ENCODE data around the gene MAP3K10. TPM values are rescaled to one million over a fixed set of nuclear protein-coding genes. Genes with fewer than 3 reads are reported as not detected.
"Not testable (repeated sequence)": the region's sequence is repeated elsewhere in the genome, so short reads cannot be mapped to it uniquely, and the experiment has no call there.

Gene MAP3K10
- total RNA-seq, 1 donor from 2014 or later = 8.8 TPM

- peak; percentile 43 for DNase-seq
These were observed 27.0 kb downstream of the MAP3K10 start, which contains the start of gene TTC9B for GRCh38 chr19:40217934-40218890. TSS of gene TTC9B (minus strand) at chr19:40218384. CDS start at chr19:40218381, 3 bp downstream.

GRCh38 chr19:40219029-40219428 lies 27.8 kb downstream of the MAP3K10 start:
- DNase-seq = not testable (repeated sequence)

- peak; percentile 70 for DNase-seq
These were observed 28.6 kb downstream of the MAP3K10 start for GRCh38 chr19:40219721-40220276.

GRCh38 chr19:40220674-40221073 lies 29.4 kb downstream of the MAP3K10 start:
- no peak for DNase-seq

DNA sequence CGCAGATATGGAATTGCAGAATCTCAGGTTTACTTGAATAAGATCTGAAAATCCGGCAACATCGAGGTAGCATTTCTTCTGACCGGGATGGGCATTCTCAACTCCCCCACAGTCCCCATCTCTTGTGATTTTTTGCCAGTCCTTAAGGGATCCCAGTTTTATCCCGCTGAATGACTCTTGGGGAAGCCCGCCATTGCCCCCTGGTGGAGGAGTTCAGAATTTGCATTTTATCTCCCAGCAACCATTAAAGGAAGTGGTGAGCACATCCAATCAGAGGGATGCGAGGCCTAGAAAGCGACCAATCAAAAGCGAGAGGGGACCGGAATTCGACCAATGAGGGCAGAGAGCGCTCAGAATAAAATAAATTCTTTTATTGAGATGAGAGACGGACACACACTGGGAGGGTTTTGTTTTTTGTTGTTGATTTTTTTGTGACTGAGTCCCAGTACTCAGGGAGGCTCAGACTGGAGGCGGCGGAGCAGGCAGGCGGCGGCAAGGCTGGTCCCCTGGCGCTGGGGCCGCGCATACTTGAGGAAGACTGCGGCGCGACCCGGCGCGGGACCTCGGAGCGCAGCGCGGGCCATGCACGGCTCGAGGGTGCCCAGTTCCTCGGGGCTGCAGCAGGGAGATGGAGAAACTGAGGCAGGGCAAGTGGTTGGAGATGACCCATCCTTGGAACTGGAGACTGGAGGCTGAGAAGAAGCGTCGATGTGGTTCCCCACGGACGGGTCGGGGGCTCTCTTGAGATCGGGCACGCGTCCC lies 30.8 kb downstream of the MAP3K10 start:
- peak; percentile 95 for DNase-seq

- no peak for DNase-seq
These were observed 32.1 kb downstream of the MAP3K10 start for GRCh38 chr19:40223135-40223822.

- no peak for DNase-seq
These were observed 33.3 kb downstream of the MAP3K10 start for GRCh38 chr19:40224342-40225150.

GRCh38 chr19:40225440-40226305 lies 34.4 kb downstream of the MAP3K10 start:
- no peak for DNase-seq

DNA sequence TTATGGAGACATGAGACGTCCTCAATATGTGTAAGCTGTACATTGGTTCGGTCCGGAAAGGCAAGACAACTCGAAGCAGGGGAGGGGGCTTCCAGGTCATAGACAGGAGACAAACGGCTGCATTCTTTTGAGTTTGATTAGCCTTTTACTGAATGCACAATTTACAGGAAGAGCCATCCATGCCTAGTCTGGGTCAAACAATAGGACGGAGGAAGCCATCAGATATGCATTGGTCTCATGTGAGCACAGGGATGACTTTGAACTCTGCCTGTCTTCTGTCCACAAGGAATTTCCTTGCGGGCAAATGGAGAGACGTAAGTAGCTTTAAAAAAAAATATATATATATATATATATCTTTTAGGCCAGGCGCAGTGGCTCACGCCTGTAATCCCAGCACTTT lies 37.1 kb downstream of the MAP3K10 start:
- peak; percentile 62 for DNase-seq

- no peak for DNase-seq
These were observed 37.6 kb downstream of the MAP3K10 start for GRCh38 chr19:40228863-40229262.

- peak; percentile 26 for DNase-seq
These were observed 38.3 kb downstream of the MAP3K10 start for GRCh38 chr19:40229484-40229883.

DNA sequence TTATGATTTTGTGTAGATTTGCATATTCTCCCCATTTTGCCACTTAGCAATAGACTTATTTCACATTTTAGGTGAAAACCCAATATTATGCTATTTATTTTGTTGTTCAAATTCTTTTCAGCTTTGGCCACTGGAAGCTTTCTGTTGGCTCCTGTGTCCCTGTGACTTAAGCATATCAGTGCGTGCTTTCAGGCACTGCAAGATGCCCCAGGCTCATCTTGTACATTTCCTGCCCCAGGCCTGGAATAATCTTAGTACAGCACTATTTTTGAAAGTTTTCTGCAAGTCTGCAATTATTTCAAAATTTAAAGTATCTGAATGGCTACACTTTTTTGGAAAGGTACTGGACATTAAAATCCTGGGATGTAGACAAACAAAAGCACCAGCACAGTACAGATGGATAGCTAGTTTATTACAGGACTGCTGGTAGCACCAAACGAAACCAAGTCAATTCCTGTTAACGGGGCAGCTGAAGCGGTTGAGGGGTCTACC lies 38.7 kb downstream of the MAP3K10 start:
- no peak for DNase-seq

DNA sequence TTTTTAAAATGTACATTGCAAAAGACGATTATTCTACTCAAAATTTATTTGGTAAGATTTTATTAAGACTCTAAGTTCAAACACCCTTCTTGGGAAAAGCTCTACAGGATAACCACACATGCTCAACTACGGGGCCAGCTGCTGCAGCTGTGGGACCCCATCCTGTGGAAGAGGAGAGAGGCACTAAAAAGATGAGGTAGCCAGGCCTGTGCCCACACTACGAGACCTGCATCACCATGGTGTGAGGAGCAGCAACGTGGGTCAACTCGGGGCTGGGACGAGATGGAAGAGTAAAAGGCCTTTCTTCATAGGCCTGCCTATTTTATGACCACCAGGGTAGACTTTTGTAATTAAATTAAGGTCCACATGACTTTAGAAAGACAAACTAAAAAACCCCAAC lies 39.8 kb downstream of the MAP3K10 start:
- DNase-seq = no peak

GRCh38 chr19:40231544-40232424 lies 40.6 kb downstream of the MAP3K10 start:
- DNase-seq = peak; percentile 38

- DNase-seq = no peak
These were observed 41.3 kb downstream of the MAP3K10 start for GRCh38 chr19:40232479-40232878.

GRCh38 chr19:40232949-40233810 lies 42.0 kb downstream of the MAP3K10 start:
- no peak for DNase-seq

GRCh38 chr19:40233811-40234389 lies 42.7 kb downstream of the MAP3K10 start:
- DNase-seq = no peak
